Stimulated activated memory B cell treated with anti-CD40 and anti-IgM and Interleukin-4, amounts not matched to agents 10 μg/mL and 1 μg/mL and 100 μg/mL, for 72 hours (primary cell): ENCODE data around the gene NFATC1.

Experiments used
- ATAC-seq: fragments of 150-1000 bp; cut with Tn5 transposase; 2 replicates; pipeline ENCODE4 v1.10.0; 2021
- H3K27ac Mint-ChIP-seq: one replicate; pipeline ENCODE4 v1.8.0; 2022; ENCODE audit warnings: mild to moderate bottlenecking, mixed read lengths
- H3K27me3 Mint-ChIP-seq: one replicate; pipeline ENCODE4 v1.8.0; 2022; ENCODE audit warnings: mixed read lengths
- H3K36me3 Mint-ChIP-seq: one replicate; pipeline ENCODE4 v1.8.0; 2022; ENCODE audit warnings: mixed read lengths
- H3K4me1 Mint-ChIP-seq: one replicate; pipeline ENCODE4 v1.8.0; 2022; ENCODE audit warnings: mixed read lengths
- H3K4me3 Mint-ChIP-seq: one replicate; pipeline ENCODE4 v1.8.0; 2022; ENCODE audit warnings: mild to moderate bottlenecking, moderate library complexity, mixed read lengths
- H3K9me3 Mint-ChIP-seq: one replicate; pipeline ENCODE4 v1.8.0; 2022; ENCODE audit warnings: mixed read lengths

NFATC1 gene

DNA sequence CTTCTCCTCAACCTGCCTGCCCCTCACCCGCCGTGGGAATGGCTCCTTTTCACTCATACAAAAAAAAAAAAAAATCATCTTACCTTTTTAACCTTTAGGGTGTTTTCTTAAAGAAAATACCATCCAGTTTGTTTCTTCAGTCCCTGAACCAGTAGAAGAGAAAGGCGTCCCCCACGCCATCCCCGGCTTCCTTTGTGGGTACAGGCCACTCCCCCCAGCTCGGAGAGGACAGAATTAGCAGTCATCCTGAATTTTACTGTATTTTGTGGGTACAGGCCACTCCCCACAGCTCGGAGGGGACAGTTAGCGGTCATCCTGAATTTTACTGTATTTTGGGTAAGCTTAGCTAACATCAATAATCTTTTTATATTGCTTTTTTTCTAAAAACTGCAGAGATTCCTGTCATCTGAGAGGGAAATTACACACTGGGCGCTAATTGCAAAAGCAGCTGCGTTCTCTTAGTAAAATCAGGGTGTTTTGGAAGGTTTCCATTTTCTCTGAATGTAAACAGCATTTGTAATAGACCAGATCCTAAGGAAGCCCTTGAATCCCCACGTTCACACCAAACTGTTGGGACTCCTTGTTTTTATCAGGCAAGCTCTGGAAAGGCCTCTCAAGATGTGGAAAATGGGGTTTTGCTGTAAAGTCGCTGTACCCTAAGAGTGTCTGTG lies 72.5 kb downstream of the NFATC1 start:
- Mint-ChIP-seq H3K36me3 (peaks cover 68% of the 10 kb centered on the region), H3K4me3 (peak overlapping the region; percentile 18), H3K27ac (peak overlapping the region; percentile 93)

DNA sequence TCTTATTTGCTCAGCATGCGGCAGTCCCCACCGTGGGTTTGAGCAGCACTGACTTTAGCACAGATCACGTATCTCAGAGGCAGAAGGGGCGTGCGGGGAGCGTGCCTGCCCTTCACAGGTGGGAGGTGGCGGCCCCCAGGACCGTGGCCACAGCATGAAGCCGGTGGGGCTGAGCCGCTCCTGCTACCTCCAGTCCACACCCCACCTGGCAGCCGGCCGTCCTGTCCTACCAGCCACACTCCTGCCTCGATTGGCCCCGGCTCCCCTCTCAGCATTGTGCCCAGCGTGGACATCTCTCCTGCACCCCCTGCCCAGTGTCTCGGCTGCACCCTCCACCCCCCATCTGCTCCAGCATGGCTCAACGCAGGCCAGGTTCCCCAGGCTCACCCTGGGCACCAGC lies 73.6 kb downstream of the NFATC1 start:
- Mint-ChIP-seq H3K27me3 (no peaks in the 10 kb centered on the region), H3K4me3 (no peak overlapping the region), H3K36me3 (peaks cover 61% of the 10 kb centered on the region), H3K9me3 (no peaks in the 10 kb centered on the region), H3K27ac (peak overlapping the region; percentile 72), H3K4me1 (peaks cover 42% of the 10 kb centered on the region)
- ATAC-seq = no peak

More for the DNA sequence above, 72.5 kb downstream of the NFATC1 start:
- ATAC-seq = no peak
- H3K9me3 Mint-ChIP-seq = no peaks in the 10 kb centered on the region
- peaks cover 50% of the 10 kb centered on the region for H3K4me1 Mint-ChIP-seq
- no peaks in the 10 kb centered on the region for H3K27me3 Mint-ChIP-seq

DNA sequence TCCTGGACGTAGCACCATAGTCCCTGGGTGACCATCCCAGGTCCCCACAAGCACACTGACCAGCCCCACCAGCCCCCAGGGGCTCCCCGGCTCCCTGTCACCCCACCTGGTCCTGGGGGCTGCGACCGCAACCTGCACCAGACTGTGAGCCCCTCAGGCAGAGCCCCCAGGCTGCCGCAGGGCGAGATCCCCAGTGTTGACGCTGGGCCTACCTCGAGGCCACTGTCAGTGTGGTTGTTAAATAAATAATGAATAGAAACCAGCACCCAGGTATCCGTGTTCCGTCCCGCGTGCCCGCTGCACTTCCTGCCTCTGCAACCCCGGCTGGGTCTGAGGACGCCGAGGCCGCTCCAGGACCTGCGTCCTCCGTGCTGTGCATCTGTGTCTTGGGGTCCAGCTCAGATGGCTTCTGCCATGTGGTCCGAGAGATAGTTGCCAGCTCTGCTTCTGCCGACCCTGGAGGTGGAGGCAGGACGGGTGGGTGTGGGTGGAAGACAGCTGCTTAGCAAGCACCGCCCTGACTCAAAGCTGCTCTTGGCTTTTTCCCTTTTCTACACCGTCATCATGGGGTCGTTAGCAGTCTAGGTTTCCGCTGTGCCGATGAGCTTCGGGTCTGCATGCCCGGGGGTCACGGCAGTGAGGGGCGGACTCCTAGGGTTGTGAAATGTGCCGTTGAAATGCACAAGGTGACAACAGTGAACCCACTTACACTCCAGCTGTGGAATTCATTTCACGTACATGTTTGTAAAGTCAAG lies 74.2 kb downstream of the NFATC1 start:
- H3K4me3 Mint-ChIP-seq = no peak overlapping the region
- no peaks in the 10 kb centered on the region for H3K9me3 Mint-ChIP-seq
- H3K27ac Mint-ChIP-seq = peak overlapping the region; percentile 72
- H3K27me3 Mint-ChIP-seq = no peaks in the 10 kb centered on the region
- H3K36me3 Mint-ChIP-seq = peaks cover 59% of the 10 kb centered on the region
- peaks cover 39% of the 10 kb centered on the region for H3K4me1 Mint-ChIP-seq
- no peak for ATAC-seq

DNA sequence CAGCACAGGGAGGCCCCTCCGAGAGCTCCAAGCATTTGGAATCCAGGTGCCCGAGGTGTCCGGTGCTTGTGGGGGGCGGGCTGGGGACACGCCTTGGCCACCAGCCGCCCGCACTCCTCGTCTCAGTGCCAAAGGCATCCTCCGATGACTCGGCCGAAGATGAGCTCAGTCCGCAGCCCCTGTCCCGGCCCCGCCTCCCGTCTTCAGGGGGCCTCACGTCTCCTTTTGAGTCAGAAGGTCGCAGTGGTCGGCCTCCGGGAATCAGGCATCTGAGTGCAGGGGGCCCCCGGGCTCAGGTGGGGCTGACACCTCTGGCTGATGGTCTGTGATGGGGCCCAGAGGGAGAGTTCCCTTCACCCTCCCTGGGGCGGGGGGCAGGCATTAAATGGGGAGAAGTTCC lies 74.8 kb downstream of the NFATC1 start:
- Mint-ChIP-seq H3K36me3 (peaks cover 53% of the 10 kb centered on the region), H3K4me1 (peaks cover 33% of the 10 kb centered on the region), H3K4me3 (no peak overlapping the region), H3K27ac (peak overlapping the region; percentile 72), H3K9me3 (no peaks in the 10 kb centered on the region), H3K27me3 (no peaks in the 10 kb centered on the region)
- no peak for ATAC-seq

DNA sequence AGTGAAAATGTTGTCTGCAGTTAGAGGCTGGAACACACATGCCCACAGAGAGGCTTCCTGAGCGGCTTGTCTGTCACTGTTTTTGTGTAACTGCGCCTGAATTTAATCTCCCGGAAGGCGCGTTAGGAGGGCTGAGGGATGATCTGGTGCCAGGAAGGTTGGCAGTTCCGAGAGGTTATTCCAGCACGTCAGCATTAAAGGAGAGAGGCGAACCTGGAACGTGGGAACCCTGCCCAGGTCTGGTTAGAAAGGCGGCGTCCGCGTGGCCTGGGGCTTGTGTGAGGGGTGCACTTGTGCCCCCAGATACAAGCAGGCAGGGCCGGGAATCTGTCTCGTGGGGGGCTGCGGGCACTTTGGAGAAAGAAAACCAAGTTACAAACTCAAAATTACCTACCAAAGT lies 75.3 kb downstream of the NFATC1 start:
- no peak for ATAC-seq

DNA sequence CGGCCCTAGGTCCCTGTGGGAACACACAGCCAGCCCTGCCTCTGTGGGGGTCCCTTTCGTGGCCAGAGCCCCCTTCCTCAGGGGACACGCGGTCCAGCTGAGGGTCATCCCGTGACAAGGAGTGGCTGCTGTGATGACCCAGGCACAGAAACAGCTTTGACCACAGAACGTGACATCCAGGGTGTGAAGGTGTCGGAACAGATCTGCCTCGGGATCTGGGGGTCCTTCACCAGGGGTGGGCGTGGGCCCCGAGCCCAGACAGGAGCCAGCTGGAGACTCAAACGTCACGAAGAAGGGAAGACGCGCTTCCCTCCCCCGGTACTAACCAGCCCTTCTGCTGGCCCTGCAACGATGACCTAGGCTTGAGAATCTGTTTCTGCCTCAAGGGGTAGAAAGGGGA lies 75.9 kb downstream of the NFATC1 start:
- H3K4me1 Mint-ChIP-seq = peaks cover 22% of the 10 kb centered on the region
- no peak for ATAC-seq
- H3K27ac Mint-ChIP-seq = no peak overlapping the region
- no peaks in the 10 kb centered on the region for H3K27me3 Mint-ChIP-seq
- peaks cover 55% of the 10 kb centered on the region for H3K36me3 Mint-ChIP-seq
- H3K9me3 Mint-ChIP-seq = no peaks in the 10 kb centered on the region
- no peak overlapping the region for H3K4me3 Mint-ChIP-seq

More for the DNA sequence above, 75.3 kb downstream of the NFATC1 start:
- no peak overlapping the region for H3K4me3 Mint-ChIP-seq
- H3K36me3 Mint-ChIP-seq = peaks cover 51% of the 10 kb centered on the region
- no peaks in the 10 kb centered on the region for H3K27me3 Mint-ChIP-seq
- peaks cover 28% of the 10 kb centered on the region for H3K4me1 Mint-ChIP-seq
- peak overlapping the region; percentile 72 for H3K27ac Mint-ChIP-seq
- H3K9me3 Mint-ChIP-seq = no peaks in the 10 kb centered on the region

DNA sequence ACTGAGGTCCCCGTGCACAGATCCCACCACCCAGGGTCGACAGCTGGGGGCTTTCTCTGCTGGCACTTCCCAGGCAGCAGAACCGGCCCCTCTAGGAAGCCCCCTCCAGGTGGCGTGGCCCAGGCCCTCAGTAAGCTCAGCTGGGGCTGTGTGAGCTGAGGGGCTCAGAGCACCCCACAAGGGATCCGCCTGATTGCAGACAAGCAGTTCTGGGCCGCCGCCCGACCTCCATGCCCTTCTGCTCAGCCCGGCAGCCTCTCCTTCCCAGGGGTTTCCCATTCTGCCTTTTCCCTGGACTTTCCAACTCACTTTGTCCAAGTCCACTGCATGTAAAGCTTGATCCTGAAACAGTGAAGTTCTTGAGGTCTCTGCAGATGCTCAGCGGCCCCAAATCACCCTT lies 76.4 kb downstream of the NFATC1 start:
- Mint-ChIP-seq H3K4me3 (no peak overlapping the region), H3K27ac (peak overlapping the region; percentile 62), H3K27me3 (no peaks in the 10 kb centered on the region), H3K4me1 (peaks cover 16% of the 10 kb centered on the region), H3K36me3 (peaks cover 50% of the 10 kb centered on the region), H3K9me3 (no peaks in the 10 kb centered on the region)
- no peak for ATAC-seq

DNA sequence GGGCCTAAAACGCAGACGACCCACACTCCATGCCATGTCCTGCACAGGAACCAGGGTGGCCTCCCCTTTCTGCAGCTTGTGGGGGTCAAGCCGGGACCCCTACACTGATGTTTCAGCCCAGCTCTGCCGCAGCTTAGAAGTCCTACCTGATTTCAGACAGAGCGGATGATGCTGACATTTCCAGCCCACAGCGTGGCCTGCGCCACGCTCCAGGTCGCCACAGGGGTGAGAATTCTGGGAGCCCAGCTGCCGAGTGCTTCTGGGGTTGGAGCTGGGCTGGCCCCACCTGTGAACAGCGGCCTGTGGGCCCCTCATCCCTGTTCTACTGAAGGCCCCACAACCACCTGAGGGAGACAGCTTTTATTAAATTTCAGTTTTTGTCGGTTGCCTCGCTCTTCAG lies 77.2 kb downstream of the NFATC1 start:
- Mint-ChIP-seq H3K4me3 (no peak overlapping the region), H3K27me3 (no peaks in the 10 kb centered on the region), H3K36me3 (peaks cover 47% of the 10 kb centered on the region), H3K4me1 (peaks cover 13% of the 10 kb centered on the region), H3K27ac (peak overlapping the region; percentile 62), H3K9me3 (no peaks in the 10 kb centered on the region)
- ATAC-seq = no peak

DNA sequence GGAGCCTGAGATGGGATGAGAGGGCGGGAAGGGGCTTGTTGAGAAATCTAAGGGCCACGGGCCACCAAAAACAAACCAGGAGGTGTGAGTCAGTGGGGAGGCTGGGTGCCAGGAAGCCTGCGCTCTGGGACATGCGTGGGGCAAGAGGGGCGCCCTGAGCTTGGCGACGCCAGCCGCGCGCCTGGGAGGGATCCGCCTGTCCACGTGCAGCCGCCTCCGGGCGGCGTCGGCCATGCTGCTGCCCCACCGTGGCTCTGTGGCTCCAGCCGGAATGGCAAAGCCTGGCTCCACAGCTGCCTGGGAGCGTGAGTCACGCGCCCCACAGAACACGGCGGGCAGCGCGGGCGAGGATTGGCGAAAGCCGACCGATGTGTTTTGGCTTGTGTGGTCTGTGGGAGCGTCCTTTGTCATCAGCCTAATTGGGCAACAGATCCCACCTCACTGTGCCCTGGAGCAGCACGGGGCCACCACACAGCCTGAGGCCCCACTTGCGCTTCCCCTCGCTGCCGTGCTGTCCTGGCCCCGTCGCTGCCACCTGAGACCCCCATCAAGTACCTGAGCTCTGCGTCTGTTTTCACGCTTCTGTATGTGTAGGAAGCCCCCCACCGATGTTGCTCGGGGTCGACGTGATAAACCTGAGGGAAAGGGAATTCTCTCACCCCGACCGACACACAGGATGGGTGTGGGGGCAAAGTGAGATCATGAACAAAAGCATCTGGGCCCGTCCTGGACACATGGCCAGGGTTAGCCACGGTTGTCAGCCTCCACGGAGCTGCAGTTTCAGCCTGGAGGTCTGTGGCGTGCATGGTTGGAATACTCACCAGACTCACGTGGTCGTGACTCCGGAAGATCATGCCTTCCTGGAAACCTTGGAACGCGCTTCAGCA lies 80.5 kb downstream of the NFATC1 start:
- no peaks in the 10 kb centered on the region for H3K4me1 Mint-ChIP-seq
- ATAC-seq = no peak
- no peaks in the 10 kb centered on the region for H3K27me3 Mint-ChIP-seq
- H3K4me3 Mint-ChIP-seq = no peak overlapping the region
- no peak overlapping the region for H3K27ac Mint-ChIP-seq
- H3K9me3 Mint-ChIP-seq = no peaks in the 10 kb centered on the region
- H3K36me3 Mint-ChIP-seq = peaks cover 23% of the 10 kb centered on the region

DNA sequence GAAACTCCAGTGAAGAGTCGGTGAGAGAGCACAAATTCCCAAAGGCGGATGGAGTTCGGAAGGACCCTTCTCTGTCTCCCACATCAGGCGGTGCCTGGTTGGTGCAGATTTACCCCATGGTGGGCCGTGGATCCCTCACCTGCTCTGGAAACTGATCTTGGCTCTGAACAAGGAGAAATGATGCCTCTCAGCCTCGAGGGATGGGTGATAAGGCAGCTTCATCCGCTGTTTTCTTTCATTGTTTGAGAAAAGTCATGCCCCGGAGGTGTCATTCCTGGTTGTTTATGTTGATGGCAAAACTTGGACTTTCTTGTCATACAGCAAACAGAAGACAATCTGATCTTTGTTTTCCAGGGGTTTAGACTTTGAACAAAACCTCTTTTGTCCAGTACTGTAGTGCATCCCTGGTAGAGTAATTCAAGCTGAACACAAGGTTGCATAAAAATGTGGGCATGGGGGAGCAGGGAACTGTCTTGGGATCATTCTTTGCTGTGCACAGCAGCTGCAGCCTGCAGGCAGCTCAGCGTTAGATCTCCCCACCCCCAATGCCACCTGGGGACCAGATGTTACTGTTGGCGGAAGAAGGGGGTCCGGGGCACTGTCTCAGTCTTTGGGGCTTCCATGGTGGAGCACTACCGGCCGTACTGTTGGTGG lies 81.3 kb downstream of the NFATC1 start:
- Mint-ChIP-seq H3K4me3 (no peak overlapping the region), H3K27me3 (no peaks in the 10 kb centered on the region), H3K36me3 (peaks cover 16% of the 10 kb centered on the region), H3K27ac (peak overlapping the region; percentile 37), H3K9me3 (no peaks in the 10 kb centered on the region), H3K4me1 (no peaks in the 10 kb centered on the region)
- no peak for ATAC-seq

DNA sequence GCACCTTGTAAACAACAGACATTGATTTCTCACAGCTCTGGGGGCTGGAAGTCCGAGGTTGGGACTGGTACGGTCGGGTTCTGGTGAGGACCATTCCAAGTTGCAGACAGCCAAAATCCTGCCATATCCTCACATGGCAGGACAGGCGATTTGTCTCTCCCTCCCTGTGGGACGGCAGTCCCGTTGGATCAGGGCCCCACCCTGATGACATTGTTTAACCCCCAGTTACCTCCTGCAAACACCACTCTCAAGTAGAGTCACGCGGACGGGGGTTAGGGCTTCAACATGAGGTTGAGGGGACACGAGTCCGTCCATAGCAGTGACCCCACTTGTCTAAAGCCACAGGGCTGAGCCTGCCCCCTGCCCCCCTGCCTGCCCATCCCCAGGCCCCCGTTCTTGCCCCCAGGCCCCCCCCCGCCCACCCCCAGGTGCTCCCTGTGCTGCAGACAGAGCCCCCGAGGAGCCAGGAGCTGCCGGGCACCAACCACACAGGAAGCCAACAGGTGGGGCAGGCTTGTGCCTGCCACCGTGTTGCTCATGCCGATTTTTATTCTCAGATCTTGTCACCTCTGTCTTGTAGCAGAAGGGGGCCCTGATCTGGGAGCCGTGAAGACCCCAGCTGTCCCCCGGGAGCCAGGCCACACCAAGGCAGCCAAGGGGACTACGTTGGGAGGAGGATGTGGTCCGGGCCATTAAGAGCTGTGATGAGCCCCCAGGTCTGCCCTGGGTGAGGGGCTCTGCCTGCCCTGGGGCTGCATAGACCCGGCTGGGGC lies 82.2 kb downstream of the NFATC1 start:
- Mint-ChIP-seq H3K36me3 (peaks cover 8% of the 10 kb centered on the region), H3K9me3 (no peaks in the 10 kb centered on the region), H3K4me3 (no peak overlapping the region), H3K4me1 (no peaks in the 10 kb centered on the region), H3K27ac (peak overlapping the region; percentile 37), H3K27me3 (no peaks in the 10 kb centered on the region)
- ATAC-seq = no peak

DNA sequence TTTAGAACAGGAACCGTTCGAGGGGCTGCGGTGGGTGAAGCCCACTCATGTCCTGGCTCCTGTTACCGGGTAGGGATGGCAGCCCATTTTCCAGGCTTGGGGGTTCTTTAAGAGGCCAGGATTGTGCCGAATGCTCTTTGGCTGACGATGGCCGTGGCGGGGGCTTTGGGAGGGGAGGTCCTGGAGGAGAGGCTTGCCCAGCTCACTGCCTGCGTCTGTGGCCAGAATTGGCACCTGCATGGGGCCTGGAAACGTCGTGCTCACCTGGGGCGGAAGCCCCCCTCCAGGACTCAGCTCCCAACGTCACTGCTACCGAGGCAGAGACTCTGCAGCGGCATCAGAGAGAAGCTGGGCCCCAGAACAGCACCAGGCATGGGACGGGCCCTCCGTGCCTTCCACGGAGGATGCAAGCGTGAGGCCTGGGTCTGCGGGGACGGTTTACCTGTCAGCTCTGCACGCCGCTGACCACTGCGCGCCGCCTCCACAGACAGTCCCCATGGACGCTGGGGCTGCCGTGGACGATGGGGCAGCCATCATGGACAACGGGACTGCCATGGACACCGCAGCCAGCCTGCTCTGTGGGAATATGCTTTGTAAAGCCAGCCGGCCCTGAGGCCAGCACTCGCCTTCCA lies 82.9 kb downstream of the NFATC1 start:
- H3K9me3 Mint-ChIP-seq = no peaks in the 10 kb centered on the region
- ATAC-seq = peak; percentile 24
- no peak overlapping the region for H3K4me3 Mint-ChIP-seq
- H3K4me1 Mint-ChIP-seq = no peaks in the 10 kb centered on the region
- H3K36me3 Mint-ChIP-seq = peaks cover 4% of the 10 kb centered on the region
- no peaks in the 10 kb centered on the region for H3K27me3 Mint-ChIP-seq
- H3K27ac Mint-ChIP-seq = peak overlapping the region; percentile 32

DNA sequence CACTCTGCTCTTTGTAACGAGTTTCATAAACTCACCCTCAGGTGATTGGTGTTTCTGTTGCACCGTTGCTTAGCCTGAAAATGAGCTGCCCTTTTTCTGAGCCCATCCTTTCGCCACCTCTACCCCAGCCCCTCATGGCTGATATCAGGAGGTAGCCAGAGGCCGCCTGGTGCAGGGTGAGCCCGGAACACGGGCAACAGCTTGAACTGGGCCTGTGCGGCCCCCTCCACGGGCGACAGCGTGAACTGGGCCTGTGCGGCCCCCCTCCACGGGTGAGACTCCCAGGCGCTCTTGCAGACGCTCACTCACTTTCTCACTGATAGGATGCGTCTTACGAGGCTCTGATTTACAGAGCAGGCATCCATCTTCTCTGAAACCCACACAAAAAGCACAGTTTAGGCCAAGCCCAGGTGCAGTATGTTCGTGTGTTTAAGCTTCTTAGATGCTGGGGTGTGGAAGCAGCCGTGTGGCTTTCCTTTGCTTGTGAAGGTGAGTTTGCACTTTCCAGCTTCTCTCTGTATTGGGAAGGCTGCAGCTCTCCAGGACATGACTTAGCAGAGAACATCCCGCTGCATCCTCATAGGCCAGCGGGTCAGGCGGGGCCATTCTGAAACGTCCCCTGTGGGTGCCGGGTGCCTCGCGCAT lies 83.5 kb downstream of the NFATC1 start:
- ATAC-seq = no peak
- no peaks in the 10 kb centered on the region for H3K27me3 Mint-ChIP-seq
- H3K4me1 Mint-ChIP-seq = no peaks in the 10 kb centered on the region
- no peak overlapping the region for H3K27ac Mint-ChIP-seq
- H3K4me3 Mint-ChIP-seq = no peak overlapping the region
- no peaks in the 10 kb centered on the region for H3K9me3 Mint-ChIP-seq
- H3K36me3 Mint-ChIP-seq = peaks cover 4% of the 10 kb centered on the region

DNA sequence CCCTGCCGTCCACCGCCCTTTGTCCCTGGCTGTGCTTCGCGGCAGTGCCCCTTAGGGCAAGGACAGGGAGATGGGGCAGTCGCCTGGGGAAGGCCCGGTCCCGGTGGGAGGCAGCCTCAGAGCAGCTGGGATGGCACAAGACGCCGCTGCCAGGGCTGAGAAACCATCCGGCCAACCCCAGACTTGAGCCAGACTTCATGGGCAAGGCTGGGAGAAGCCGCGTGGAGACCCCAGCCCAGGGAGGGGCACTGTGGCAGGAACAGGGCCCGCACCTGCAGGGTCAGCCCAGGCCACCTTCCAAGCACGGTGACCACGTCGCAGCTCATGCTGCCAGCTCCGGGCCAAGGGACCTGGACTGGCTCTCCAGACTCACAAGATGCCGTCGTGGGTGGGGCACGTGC lies 84.0 kb downstream of the NFATC1 start:
- Mint-ChIP-seq H3K36me3 (peaks cover 4% of the 10 kb centered on the region), H3K4me3 (no peak overlapping the region), H3K27me3 (no peaks in the 10 kb centered on the region), H3K4me1 (peaks cover 5% of the 10 kb centered on the region), H3K27ac (no peak overlapping the region), H3K9me3 (no peaks in the 10 kb centered on the region)
- no peak for ATAC-seq
